CD14-positive monocyte (primary cell): ENCODE results near the gene TP53RK. TPM values are rescaled to one million over a fixed set of nuclear protein-coding genes. Genes with fewer than 3 reads are reported as not detected.

Experiments
- DNase-seq, 3 donors: peaks; one replicate each; pipeline ENCODE4 v3.0.0-alpha.2; 2011 to 2022
- H2AFZ ChIP-seq: 2 replicates; pipeline ENCODE4 v1.6.0; 2012; ENCODE audit warnings: mild to moderate bottlenecking, low read depth, low read length, inconsistent platforms; ENCODE audit not compliant: insufficient read depth, poor library complexity, severe bottlenecking
- H3K27ac ChIP-seq, 2 donors: 1 replicate in 1 of 2; 2 replicates in 1 of 2; pipeline ENCODE4 v1.5.1; 2012 to 2013; ENCODE audit warnings: low read length in 2 of 2, control low read depth in 1 of 2, inconsistent platforms in 1 of 2, low read depth in 1 of 2, mild to moderate bottlenecking in 1 of 2
- H3K27me3 ChIP-seq, 2 donors: one replicate each; pipeline versions ENCODE4 v1.6.0 to v1.6.1; 2011 to 2013; ENCODE audit warnings: low read length in 2 of 2; ENCODE audit not compliant: control insufficient read depth in 2 of 2, insufficient read depth in 2 of 2
- H3K36me3 ChIP-seq, 2 donors: replicated peaks in 1 of 2; 1 replicate in 1 of 2; 2 replicates in 1 of 2; pipeline versions ENCODE4 v1.5.1 to v1.6.1; 2012 to 2013; ENCODE audit warnings: low read length in 2 of 2, control low read depth in 1 of 2, inconsistent platforms in 1 of 2, mild to moderate bottlenecking in 1 of 2; ENCODE audit not compliant: insufficient read depth in 2 of 2, control insufficient read depth in 1 of 2
- H3K4me1 ChIP-seq, 2 donors: 1 replicate in 1 of 2; 2 replicates in 1 of 2; pipeline versions ENCODE4 v1.5.1 to v1.6.1; 2012 to 2013; ENCODE audit warnings: low read length in 2 of 2, control low read depth in 1 of 2, inconsistent platforms in 1 of 2, mild to moderate bottlenecking in 1 of 2, moderate library complexity in 1 of 2; ENCODE audit not compliant: insufficient read depth in 2 of 2, control insufficient read depth in 1 of 2
- H3K4me2 ChIP-seq: replicated peaks from 2 replicates; pipeline ENCODE3; 2012; ENCODE audit warnings: low read length, moderate library complexity, mild to moderate bottlenecking; ENCODE audit not compliant: poor library complexity, severe bottlenecking; ENCODE audit errors: extremely low read depth
- H3K4me3 ChIP-seq, 3 experiments: fragments of 200-600 bp in 1 of 3; sonication (generic) in 1 of 3; replicated peaks in 1 of 3; 1 replicate in 2 of 3; 2 replicates in 1 of 3; pipeline ENCODE4 v1.5.1; 2011 to 2013; ENCODE audit warnings: low read length in 3 of 3, mild to moderate bottlenecking in 3 of 3, control low read depth in 2 of 3, low read depth in 2 of 3, inconsistent platforms in 1 of 3, moderate library complexity in 1 of 3
- H3K79me2 ChIP-seq: 2 replicates; pipeline ENCODE4 v1.6.0; 2012; ENCODE audit warnings: mild to moderate bottlenecking, control low read depth, inconsistent platforms, low read length, moderate library complexity; ENCODE audit not compliant: insufficient read depth
- H3K9ac ChIP-seq: 2 replicates; pipeline ENCODE4 v1.6.0; 2017; ENCODE audit warnings: low read length, mild to moderate bottlenecking; ENCODE audit not compliant: insufficient read depth, poor library complexity, severe bottlenecking
- H3K9me3 ChIP-seq, 2 donors: replicated peaks in 1 of 2; 1 replicate in 1 of 2; 2 replicates in 1 of 2; pipeline versions ENCODE4 v1.5.1 to v1.6.1; 2012 to 2013; ENCODE audit warnings: low read length in 2 of 2, control low read depth in 1 of 2; ENCODE audit not compliant: control insufficient read depth in 1 of 2, insufficient read depth in 1 of 2
- H4K20me1 ChIP-seq: 2 replicates; pipeline ENCODE4 v1.6.0; 2012; ENCODE audit warnings: mild to moderate bottlenecking, low read length, control low read depth, moderate library complexity; ENCODE audit not compliant: insufficient read depth
- H3K27ac Mint-ChIP-seq, 7 donors: one replicate each; pipeline ENCODE4 v1.8.0; 2020; ENCODE audit warnings: mild to moderate bottlenecking in 7 of 7, mixed read lengths in 7 of 7, moderate library complexity in 6 of 7, inconsistent platforms in 2 of 7
- H3K27me3 Mint-ChIP-seq, 3 donors: one replicate each; pipeline ENCODE4 v1.8.0; 2021 to 2022; ENCODE audit warnings: low read depth in 3 of 3, mild to moderate bottlenecking in 3 of 3, mixed read lengths in 3 of 3, moderate library complexity in 3 of 3, inconsistent platforms in 1 of 3
- H3K36me3 Mint-ChIP-seq, 2 donors: one replicate each; pipeline ENCODE4 v1.8.0; 2020; ENCODE audit warnings: mixed read lengths in 2 of 2, inconsistent platforms in 1 of 2, mild to moderate bottlenecking in 1 of 2
- H3K4me1 Mint-ChIP-seq: one replicate; pipeline ENCODE4 v1.8.0; 2020; ENCODE audit warnings: mild to moderate bottlenecking, mixed read lengths
- H3K4me3 Mint-ChIP-seq, 2 donors: one replicate each; pipeline ENCODE4 v1.8.0; 2020; ENCODE audit warnings: mild to moderate bottlenecking in 2 of 2, mixed read lengths in 2 of 2, moderate library complexity in 1 of 2
- H3K9me3 Mint-ChIP-seq, 7 donors: one replicate each; pipeline ENCODE4 v1.8.0; 2020 to 2022; ENCODE audit warnings: mixed read lengths in 7 of 7, mild to moderate bottlenecking in 6 of 7, moderate library complexity in 6 of 7, inconsistent platforms in 2 of 7
- CTCF ChIP-seq: fragments of 200-600 bp; IDR thresholded peaks from one replicate; pipeline ENCODE4 v1.8.0; 2022; ENCODE audit warnings: antibody characterized with exemption, mild to moderate bottlenecking
- WGBS: methylation state at CpG from one replicate; pipeline ENCODE4 v1.1.5; 2013; ENCODE audit warnings: missing lambda C conversion rate; ENCODE audit not compliant: insufficient coverage; 5-methylcytosine and 5-hydroxymethylcytosine counted together
- intact Hi-C, 2 donors: fragments of 100-400 bp; cut with micrococcal nuclease; formaldehyde crosslinking; loops; one replicate each; pipeline versions ENCODE4 v1.15.0 to v1.15.1; 2023
- polyA plus RNA-seq, 3 donors: library from polyadenylated mRNA; depleted of rRNA in 1 of 3; unstranded in 2 of 3; stranded (reverse) in 1 of 3; fragments of 300-500 nt in 2 of 3; fragments of >200 nt in 1 of 3; fragmentation: Illumina TruSeq in 2 of 3; gene quantifications; 1 replicate in 2 of 3; 2 replicates in 1 of 3; pipeline ENCODE4 v1.2.3, GENCODE V29; 2012 to 2021

TP53RK gene
- polyA plus RNA-seq, 3 donors = 1.4 to 10.9 (median 9.5) TPM

GRCh38 chr20:46661659-46662058 is 27.6 kb downstream of the TP53RK start:
- Mint-ChIP-seq H3K4me3 (no peak overlapping the region), H3K4me1 (no peaks in the 10 kb centered on the region)
- no CpG with 5 or more reads among the region's 1 CpG for WGBS

GRCh38 chr20:46660487-46660886 is 28.8 kb downstream of the TP53RK start:
- Histone ChIP-seq H3K79me2 (no peaks in the 10 kb centered on the region), H2AFZ (no peak overlapping the region), H3K27me3 (no peaks in the 10 kb centered on the region), H3K27ac (no peak overlapping the region), H3K9me3 (no peaks in the 10 kb centered on the region), H3K4me2 (no peak overlapping the region), H3K4me3 (no peak overlapping the region), H3K4me1 (no peaks in the 10 kb centered on the region), H4K20me1 (no peaks in the 10 kb centered on the region), H3K9ac (no peak overlapping the region), H3K36me3 (no peaks in the 10 kb centered on the region)
- Mint-ChIP-seq H3K27me3 (peaks cover 5 to 13% (median 7%) of the 10 kb centered on the region in 3 donors), H3K36me3 (no peaks in the 10 kb centered on the region), H3K9me3 (peaks cover 0 to 4% (median 0%) of the 10 kb centered on the region in 7 donors), H3K4me3 (no peak overlapping the region), H3K4me1 (no peaks in the 10 kb centered on the region), H3K27ac (no peak overlapping the region)
- no peak for DNase-seq
- 100% methylated on average over 1 of the region's 4 CpGs for WGBS
- intact Hi-C loops = no loop called here
- no peak for TF ChIP-seq CTCF

More at GRCh38 chr20:46661659-46662058, 27.6 kb downstream of the TP53RK start:
- no peak overlapping the region for H3K4me3 ChIP-seq
- DNase-seq = no peak
- TF ChIP-seq CTCF = no peak
- no peak overlapping the region for H3K9ac ChIP-seq
- intact Hi-C loops = no loop called here
- H3K27me3 ChIP-seq = no peaks in the 10 kb centered on the region
- H3K36me3 ChIP-seq = no peaks in the 10 kb centered on the region
- no peak overlapping the region for H2AFZ ChIP-seq
- peaks cover 0 to 3% (median 0%) of the 10 kb centered on the region in 7 donors for H3K9me3 Mint-ChIP-seq
- H3K4me2 ChIP-seq = no peak overlapping the region
- no peaks in the 10 kb centered on the region for H3K9me3 ChIP-seq
- H3K27me3 Mint-ChIP-seq = peaks cover 6 to 12% (median 7%) of the 10 kb centered on the region in 3 donors
- no peaks in the 10 kb centered on the region for H3K36me3 Mint-ChIP-seq
- no peak overlapping the region for H3K27ac ChIP-seq
- H3K27ac Mint-ChIP-seq = no peak overlapping the region
- H4K20me1 ChIP-seq = no peaks in the 10 kb centered on the region
- no peaks in the 10 kb centered on the region for H3K79me2 ChIP-seq
- H3K4me1 ChIP-seq = no peaks in the 10 kb centered on the region
